ENCODE measurements around the gene CPPED1.

Gene CPPED1

DNA sequence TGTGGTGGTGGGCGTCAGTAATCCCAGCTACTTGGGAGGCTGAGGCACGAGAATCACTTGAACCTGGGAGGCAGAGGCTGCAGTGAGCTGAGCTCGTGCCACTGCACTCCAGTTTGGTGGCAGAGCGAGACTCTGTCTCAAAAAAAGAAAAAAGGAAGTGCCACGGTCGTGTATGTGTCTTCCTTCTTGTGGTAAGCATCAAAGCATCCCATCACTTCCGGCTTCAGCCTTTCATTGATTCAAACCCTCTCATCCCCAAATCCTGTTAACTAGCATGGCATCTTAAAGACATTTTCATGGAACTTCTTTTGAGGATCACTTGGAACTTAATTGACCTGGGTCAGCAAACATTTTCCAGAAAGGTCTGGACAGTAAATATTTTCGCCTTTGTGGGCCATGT is 126.2 kb downstream of the CPPED1 start:
- H3K4me1 ChIP-seq (ENCODE audit: insufficient read depth, poor library complexity, severe bottlenecking): no peaks in the 10 kb centered on the region
- ATAC-seq (ENCODE audit: low read depth) (no peak), DNase-seq (ENCODE audit: low spot score) (no peak)
- H3K4me3 ChIP-seq (ENCODE audit: severe bottlenecking): no peak overlapping the region
- H3K36me3 ChIP-seq (ENCODE audit: low read depth): no peaks in the 10 kb centered on the region
- no peaks in the 10 kb centered on the region for H3K27me3 ChIP-seq (ENCODE audit: insufficient read depth, poor library complexity, severe bottlenecking)
- H3K9me3 ChIP-seq (ENCODE audit: severe bottlenecking): peaks cover 2% of the 10 kb centered on the region
- H3K27ac ChIP-seq (ENCODE audit: poor library complexity, severe bottlenecking): no peak overlapping the region
- TF ChIP-seq, protein P1, sequence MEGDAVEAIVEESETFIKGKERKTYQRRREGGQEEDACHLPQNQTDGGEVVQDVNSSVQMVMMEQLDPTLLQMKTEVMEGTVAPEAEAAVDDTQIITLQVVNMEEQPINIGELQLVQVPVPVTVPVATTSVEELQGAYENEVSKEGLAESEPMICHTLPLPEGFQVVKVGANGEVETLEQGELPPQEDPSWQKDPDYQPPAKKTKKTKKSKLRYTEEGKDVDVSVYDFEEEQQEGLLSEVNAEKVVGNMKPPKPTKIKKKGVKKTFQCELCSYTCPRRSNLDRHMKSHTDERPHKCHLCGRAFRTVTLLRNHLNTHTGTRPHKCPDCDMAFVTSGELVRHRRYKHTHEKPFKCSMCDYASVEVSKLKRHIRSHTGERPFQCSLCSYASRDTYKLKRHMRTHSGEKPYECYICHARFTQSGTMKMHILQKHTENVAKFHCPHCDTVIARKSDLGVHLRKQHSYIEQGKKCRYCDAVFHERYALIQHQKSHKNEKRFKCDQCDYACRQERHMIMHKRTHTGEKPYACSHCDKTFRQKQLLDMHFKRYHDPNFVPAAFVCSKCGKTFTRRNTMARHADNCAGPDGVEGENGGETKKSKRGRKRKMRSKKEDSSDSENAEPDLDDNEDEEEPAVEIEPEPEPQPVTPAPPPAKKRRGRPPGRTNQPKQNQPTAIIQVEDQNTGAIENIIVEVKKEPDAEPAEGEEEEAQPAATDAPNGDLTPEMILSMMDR (IDR thresholded peaks at IDR 0.05; ENCODE audit: poor library complexity, severe bottlenecking): no peak

DNA sequence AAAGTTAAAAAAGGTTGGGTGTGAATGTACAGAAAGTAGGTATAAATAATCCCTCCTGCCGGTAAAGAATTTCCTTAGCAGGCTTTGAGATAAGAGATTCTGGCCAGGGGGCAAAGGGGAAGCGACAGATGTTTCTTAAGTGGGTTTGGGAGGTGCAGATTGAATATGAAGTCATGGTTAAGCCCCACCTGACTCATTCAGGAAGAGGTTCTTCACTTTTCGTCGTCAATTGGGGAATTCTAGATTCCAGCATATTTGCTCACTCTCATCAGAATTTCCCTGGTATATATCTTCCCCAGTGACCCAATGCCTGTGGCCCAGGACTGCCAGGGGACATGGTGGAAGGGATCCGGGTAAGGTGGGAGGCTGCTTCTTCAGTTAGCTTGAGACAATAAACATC is 127.8 kb downstream of the CPPED1 start:
- H3K27ac ChIP-seq (ENCODE audit: poor library complexity, severe bottlenecking): no peak overlapping the region
- TF ChIP-seq, protein P1 (IDR thresholded peaks at IDR 0.05; ENCODE audit: poor library complexity, severe bottlenecking): no peak
- ATAC-seq (ENCODE audit: low read depth): no peak
- H3K36me3 ChIP-seq (ENCODE audit: low read depth): no peaks in the 10 kb centered on the region
- no peaks in the 10 kb centered on the region for H3K27me3 ChIP-seq (ENCODE audit: insufficient read depth, poor library complexity, severe bottlenecking)
- no peak overlapping the region for H3K4me3 ChIP-seq (ENCODE audit: severe bottlenecking)
- no peak for DNase-seq (ENCODE audit: low spot score)
- no peaks in the 10 kb centered on the region for H3K4me1 ChIP-seq (ENCODE audit: insufficient read depth, poor library complexity, severe bottlenecking)
- H3K9me3 ChIP-seq (ENCODE audit: severe bottlenecking): peaks cover 2% of the 10 kb centered on the region

DNA sequence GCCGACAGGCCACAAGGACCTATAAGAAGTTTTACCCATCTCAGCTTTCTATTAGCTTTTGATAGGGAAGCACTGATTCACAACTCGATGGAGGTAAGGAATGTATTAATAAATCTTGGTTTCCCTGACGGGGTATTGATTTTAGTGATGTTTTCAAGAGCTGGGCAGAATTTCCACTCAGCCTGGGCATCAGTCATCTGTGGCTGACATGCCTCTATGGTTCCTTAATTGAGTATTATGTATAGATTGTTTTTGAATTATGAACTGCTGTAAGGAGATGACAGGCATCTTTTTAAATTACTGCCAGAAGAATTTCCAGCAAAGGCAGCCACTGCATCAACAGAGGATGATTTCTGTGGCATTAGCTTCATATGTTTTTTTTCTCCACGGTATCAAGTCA is 128.6 kb downstream of the CPPED1 start:
- Histone ChIP-seq H3K4me1 (ENCODE audit: insufficient read depth, poor library complexity, severe bottlenecking) (no peaks in the 10 kb centered on the region), H3K4me3 (ENCODE audit: severe bottlenecking) (no peak overlapping the region), H3K27ac (ENCODE audit: poor library complexity, severe bottlenecking) (no peak overlapping the region), H3K36me3 (ENCODE audit: low read depth) (no peaks in the 10 kb centered on the region), H3K27me3 (ENCODE audit: insufficient read depth, poor library complexity, severe bottlenecking) (no peaks in the 10 kb centered on the region), H3K9me3 (ENCODE audit: severe bottlenecking) (peaks cover 2% of the 10 kb centered on the region)
- DNase-seq (ENCODE audit: low spot score): no peak
- TF ChIP-seq, protein P1 (IDR thresholded peaks at IDR 0.05; ENCODE audit: poor library complexity, severe bottlenecking): no peak
- no peak for ATAC-seq (ENCODE audit: low read depth)

DNA sequence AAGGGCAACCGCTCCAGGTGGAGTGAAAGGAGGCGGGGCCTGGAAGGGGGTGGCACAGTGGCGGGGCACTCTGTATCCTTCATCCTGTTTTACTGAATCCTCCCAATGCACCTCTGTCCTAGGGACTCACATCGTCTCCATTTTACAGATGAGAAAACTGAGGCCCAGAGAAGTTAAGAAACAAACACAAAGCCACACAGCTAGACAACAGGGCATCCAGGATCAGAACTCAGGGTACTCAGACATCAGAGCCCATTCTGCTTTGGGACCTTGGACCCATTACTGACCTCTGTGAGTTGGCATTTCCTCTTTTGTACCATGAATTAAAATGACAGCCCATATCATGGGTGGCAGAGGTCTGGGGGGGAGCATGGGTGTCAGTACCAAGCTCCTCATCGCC is 129.2 kb downstream of the CPPED1 start:
- no peak overlapping the region for H3K4me3 ChIP-seq (ENCODE audit: severe bottlenecking)
- H3K36me3 ChIP-seq (ENCODE audit: low read depth): no peaks in the 10 kb centered on the region
- no peak overlapping the region for H3K27ac ChIP-seq (ENCODE audit: poor library complexity, severe bottlenecking)
- no peaks in the 10 kb centered on the region for H3K27me3 ChIP-seq (ENCODE audit: insufficient read depth, poor library complexity, severe bottlenecking)
- DNase-seq (ENCODE audit: low spot score): no peak
- H3K4me1 ChIP-seq (ENCODE audit: insufficient read depth, poor library complexity, severe bottlenecking): no peaks in the 10 kb centered on the region
- ATAC-seq (ENCODE audit: low read depth): no peak
- TF ChIP-seq, protein P1 (IDR thresholded peaks at IDR 0.05; ENCODE audit: poor library complexity, severe bottlenecking): no peak
- peaks cover 2% of the 10 kb centered on the region for H3K9me3 ChIP-seq (ENCODE audit: severe bottlenecking)

DNA sequence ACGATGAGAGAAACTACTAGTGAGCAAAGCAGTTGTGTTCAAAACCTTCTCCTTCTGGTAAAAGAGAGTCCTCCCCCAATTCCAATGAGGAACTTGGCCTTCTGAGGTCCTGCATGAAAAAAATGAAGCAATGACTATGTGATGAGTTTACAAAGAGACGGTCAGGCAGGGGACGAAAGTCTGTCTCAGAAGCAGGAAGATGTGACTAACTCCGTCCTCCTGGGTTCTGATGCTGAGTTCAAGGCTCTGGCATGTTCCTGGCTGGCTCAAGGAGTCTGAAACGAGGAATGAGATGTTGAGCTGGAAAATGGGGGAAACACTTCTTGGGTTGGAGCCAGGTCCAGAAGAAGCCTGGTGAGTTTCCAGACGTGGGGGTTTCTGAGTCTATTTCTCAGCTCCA is 129.6 kb downstream of the CPPED1 start:
- H3K4me1 ChIP-seq (ENCODE audit: insufficient read depth, poor library complexity, severe bottlenecking): no peaks in the 10 kb centered on the region
- ATAC-seq (ENCODE audit: low read depth): no peak

More for the DNA sequence above, 129.6 kb downstream of the CPPED1 start:
- Histone ChIP-seq H3K36me3 (ENCODE audit: low read depth) (no peaks in the 10 kb centered on the region), H3K9me3 (ENCODE audit: severe bottlenecking) (peaks cover 2% of the 10 kb centered on the region), H3K27ac (ENCODE audit: poor library complexity, severe bottlenecking) (no peak overlapping the region), H3K27me3 (ENCODE audit: insufficient read depth, poor library complexity, severe bottlenecking) (no peaks in the 10 kb centered on the region), H3K4me3 (ENCODE audit: severe bottlenecking) (no peak overlapping the region)
- DNase-seq (ENCODE audit: low spot score): no peak
- TF ChIP-seq, protein P1 (IDR thresholded peaks at IDR 0.05; ENCODE audit: poor library complexity, severe bottlenecking): no peak

Data from RWPE2 (cell line).